SK-N-SH treated with all-trans-retinoic acid at 6 μM for 48 hours (cell line): Measurements from ENCODE around the gene KIAA1671.

ENCODE experiments used
- ATAC-seq: fragments of 200-7000 bp; cut with Tn5 transposase; 3 replicates; pipeline ENCODE4 v1.9.1; 2020; ENCODE audit warnings: mild to moderate bottlenecking, moderate library complexity
- ARNTL ChIP-seq: fragments of 450-650 bp; formaldehyde crosslinking; IDR thresholded peaks from 2 replicates; pipeline ENCODE4 v1.5.0; 2020; ENCODE audit warnings: low read depth, mild to moderate bottlenecking, moderate library complexity, borderline replicate concordance
- BACH2 ChIP-seq: fragments of 250-450 bp; sonication (Bioruptor Pico); IDR thresholded peaks from 2 replicates; pipeline ENCODE4 v1.9.0; 2021; ENCODE audit warnings: mild to moderate bottlenecking, borderline replicate concordance
- CREB5 ChIP-seq: fragments of 250-450 bp; sonication (Bioruptor Pico); IDR thresholded peaks from 2 replicates; pipeline ENCODE4 v1.5.1; 2020; ENCODE audit warnings: low read depth, mild to moderate bottlenecking, moderate library complexity
- CSDC2 ChIP-seq: fragments of 250-450 bp; sonication (Bioruptor Pico); IDR thresholded peaks from 2 replicates; pipeline ENCODE4 v1.5.0; 2020; ENCODE audit warnings: mild to moderate bottlenecking, moderate library complexity
- CSRNP3 ChIP-seq: fragments of 250-450 bp; sonication (Bioruptor Pico); IDR thresholded peaks from 2 replicates; pipeline ENCODE4 v1.5.1; 2021; ENCODE audit warnings: mild to moderate bottlenecking, moderate library complexity
- GLIS3 ChIP-seq: fragments of 250-450 bp; sonication (Bioruptor Pico); IDR thresholded peaks from 2 replicates; pipeline ENCODE4 v1.5.0; 2020; ENCODE audit warnings: mild to moderate bottlenecking, moderate library complexity
- OSR1 ChIP-seq: fragments of 250-450 bp; sonication (Bioruptor Pico); IDR thresholded peaks from 2 replicates; pipeline ENCODE4 v1.8.0; 2022; ENCODE audit warnings: moderate library complexity, mild to moderate bottlenecking, inconsistent platforms
- POU6F1 ChIP-seq: fragments of 250-450 bp; sonication (Bioruptor Pico); IDR thresholded peaks from 2 replicates; pipeline ENCODE4 v1.8.0; 2021; ENCODE audit warnings: low read depth, mild to moderate bottlenecking, moderate library complexity, borderline replicate concordance
- RARB ChIP-seq: fragments of 250-450 bp; sonication (Bioruptor Pico); IDR thresholded peaks from 2 replicates; pipeline ENCODE4 v1.8.0; 2021; ENCODE audit warnings: mild to moderate bottlenecking, moderate library complexity
- SNAI2 ChIP-seq: fragments of 250-450 bp; sonication (Bioruptor Pico); IDR thresholded peaks from 2 replicates; pipeline ENCODE4 v1.5.0; 2020; ENCODE audit warnings: mild to moderate bottlenecking, moderate library complexity
- TCF4 ChIP-seq: fragments of 250-450 bp; sonication (Bioruptor Pico); IDR thresholded peaks from 2 replicates; pipeline ENCODE4 v1.8.0; 2021; ENCODE audit warnings: mild to moderate bottlenecking, moderate library complexity, borderline replicate concordance
- TOX ChIP-seq: fragments of 250-450 bp; sonication (Bioruptor Pico); IDR thresholded peaks from 2 replicates; pipeline ENCODE4 v1.8.0; 2021; ENCODE audit warnings: mild to moderate bottlenecking, moderate library complexity, borderline replicate concordance
- TSHZ2 ChIP-seq: fragments of 250-450 bp; sonication (Bioruptor Pico); IDR thresholded peaks from 2 replicates; pipeline ENCODE4 v1.5.0; 2020; ENCODE audit warnings: mild to moderate bottlenecking, moderate library complexity
- ZFP3 ChIP-seq: fragments of 250-450 bp; sonication (Bioruptor Pico); IDR thresholded peaks from 2 replicates; pipeline ENCODE4 v1.5.0; 2020; ENCODE audit warnings: mild to moderate bottlenecking, moderate library complexity
- ZFP30 ChIP-seq: fragments of 450-650 bp; formaldehyde crosslinking; IDR thresholded peaks from 2 replicates; pipeline ENCODE4 v1.5.0; 2022; ENCODE audit warnings: mild to moderate bottlenecking, moderate library complexity
- ZNF565 ChIP-seq: fragments of 450-650 bp; formaldehyde crosslinking; conservative IDR thresholded peaks from 2 replicates; pipeline ENCODE4 v1.5.0; 2020; ENCODE audit warnings: low read depth, mild to moderate bottlenecking, moderate library complexity
- ZNF70 ChIP-seq: fragments of 450-650 bp; formaldehyde crosslinking; IDR thresholded peaks from 2 replicates; pipeline ENCODE4 v1.5.0; 2020; ENCODE audit warnings: mild to moderate bottlenecking, moderate library complexity
- ZNF8 ChIP-seq: fragments of 450-650 bp; formaldehyde crosslinking; IDR thresholded peaks from 2 replicates; pipeline ENCODE4 v1.5.0; 2020; ENCODE audit warnings: mild to moderate bottlenecking, moderate library complexity

Gene KIAA1671

GRCh38 chr22:25082096-25082495 lies 129.6 kb downstream of the KIAA1671 start (continued):
- TF ChIP-seq POU6F1 (CRISPR knock-in tag) (no peak), RARB (CRISPR knock-in tag) (no peak), TSHZ2 (CRISPR knock-in tag) (no peak)
- TF ChIP-seq, all 23 proteins: peak for 0

- ATAC-seq = no peak
- TF ChIP-seq RARB (CRISPR knock-in tag) (no peak), ZFP30 (CRISPR knock-in tag) (no peak), GLIS3 (CRISPR knock-in tag) (no peak)
- TF ChIP-seq, all 23 proteins: peak for 0
Measured at GRCh38 chr22:25083056-25083806, 130.7 kb downstream of the KIAA1671 start.

DNA sequence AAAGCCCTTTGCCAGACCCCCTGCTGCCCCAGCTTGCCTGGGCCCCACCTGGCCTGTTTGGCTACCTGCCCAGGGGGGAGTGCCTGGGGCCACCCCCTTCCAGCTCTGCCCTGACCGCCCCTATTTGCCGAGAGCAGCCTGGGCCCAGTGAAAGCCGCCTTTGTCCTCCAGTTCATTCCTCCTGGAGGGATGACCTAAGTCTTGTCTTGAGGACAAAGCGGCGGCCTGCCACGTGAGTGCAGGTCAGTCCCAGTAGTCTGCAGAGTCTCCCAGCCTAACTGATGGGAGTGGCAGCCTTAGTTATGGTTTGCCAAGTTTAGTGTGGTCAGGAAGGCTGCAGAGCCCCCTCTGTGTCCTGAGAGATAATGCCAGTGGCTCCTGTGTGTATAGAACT lies 131.3 kb downstream of the KIAA1671 start:
- no peak for TF ChIP-seq TCF4 (CRISPR knock-in tag)
- no peak for TF ChIP-seq TSHZ2 (CRISPR knock-in tag)
- no peak for TF ChIP-seq CSRNP3 (CRISPR knock-in tag)
- TF ChIP-seq ZNF565 (CRISPR knock-in tag) = no peak
- no peak for TF ChIP-seq BACH2
- TF ChIP-seq GLIS3 (CRISPR knock-in tag) = no peak
- TF ChIP-seq CSDC2 (CRISPR knock-in tag) = no peak
- no peak for TF ChIP-seq RARB (CRISPR knock-in tag)
- TF ChIP-seq ZNF8 (CRISPR knock-in tag) = no peak
- TF ChIP-seq ARNTL (CRISPR knock-in tag) = no peak
- TF ChIP-seq ZFP30 (CRISPR knock-in tag) = no peak
- no peak for ATAC-seq

DNA sequence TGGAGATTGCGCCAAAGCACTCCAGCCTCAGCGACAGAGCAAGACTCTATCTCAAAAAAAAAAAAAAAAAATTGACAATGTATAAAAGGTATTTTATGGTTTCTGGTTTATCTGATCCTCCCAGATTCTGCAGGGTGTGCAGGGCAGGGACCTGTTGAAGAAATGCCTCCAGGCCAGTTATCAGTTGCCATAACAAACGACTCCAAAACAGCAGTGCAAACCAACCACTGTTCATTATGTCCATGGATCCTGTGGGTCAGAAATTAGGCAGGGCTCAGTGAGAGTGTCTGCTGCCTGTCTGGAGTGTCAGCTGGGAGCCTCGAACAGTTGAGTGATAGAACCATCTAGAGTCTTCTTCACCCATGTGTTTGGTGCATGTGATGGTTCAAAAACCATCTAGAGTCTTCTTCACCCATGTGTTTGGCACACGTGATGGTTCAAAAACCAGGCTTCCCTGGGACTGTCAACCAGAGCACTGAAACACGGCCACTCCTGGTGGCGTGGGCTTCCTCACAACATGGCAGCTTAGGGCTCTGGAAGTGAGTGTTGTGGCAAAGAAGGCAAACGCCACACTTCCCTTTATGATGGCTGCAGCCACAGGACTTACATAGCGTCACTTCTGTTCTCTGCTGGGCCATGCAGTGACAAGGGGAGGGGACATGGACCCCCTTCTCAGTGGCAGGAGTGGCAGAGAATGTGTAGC lies 132.0 kb downstream of the KIAA1671 start:
- ATAC-seq = no peak
- TF ChIP-seq BACH2 (no peak), ZNF565 (CRISPR knock-in tag) (peak; percentile 91)

DNA sequence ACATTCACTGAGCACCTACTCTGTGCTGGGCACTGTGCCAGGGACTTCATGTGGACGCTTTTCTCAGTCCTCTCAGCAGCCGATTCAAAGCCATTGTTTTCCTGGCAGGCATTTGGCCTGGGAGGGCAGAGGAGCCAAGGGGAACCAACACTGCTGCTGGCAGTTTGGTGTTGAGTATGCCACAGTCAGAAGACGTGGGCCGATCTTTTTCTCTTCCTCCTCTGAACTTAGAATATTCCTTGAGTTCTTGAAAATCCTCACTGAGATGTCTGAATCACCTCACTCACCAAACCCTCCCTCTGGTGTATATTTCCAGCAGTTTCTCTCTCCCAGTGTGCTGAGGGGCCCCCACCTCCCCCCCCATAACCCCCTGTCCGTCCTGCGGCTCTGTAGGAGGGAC lies 132.6 kb downstream of the KIAA1671 start:
- no peak for ATAC-seq
- TF ChIP-seq ZFP3 (CRISPR knock-in tag) (no peak), ZNF565 (CRISPR knock-in tag) (no peak), TOX (CRISPR knock-in tag) (no peak), ZNF70 (CRISPR knock-in tag) (no peak), TCF4 (CRISPR knock-in tag) (no peak), CREB5 (no peak), OSR1 (CRISPR knock-in tag) (no peak), SNAI2 (no peak), RARB (CRISPR knock-in tag) (no peak), BACH2 (no peak), TSHZ2 (CRISPR knock-in tag) (no peak), ARNTL (CRISPR knock-in tag) (no peak), ZFP30 (CRISPR knock-in tag) (no peak)
